ENCODE measurements around the gene NAV2.

GRCh38 chr11:19777039-19777376, 64.4 kb downstream of the NAV2 start:
- no peak for TF ChIP-seq POLR2A (IDR thresholded peaks at IDR 0.05; ENCODE audit: low read length)
- no peak for TF ChIP-seq GATA1 (IDR thresholded peaks at IDR 0.05; ENCODE audit: low read depth, low read length)

Data from erythroblast (primary cell).